K562 (cell line): Measurements from ENCODE around the gene SON. TPM values are rescaled to one million over a fixed set of nuclear protein-coding genes. Genes with fewer than 3 reads are reported as not detected.
A peak's percentile ranks its signal among the peaks of the same experiment; 100 is the strongest.

ENCODE experiments used
- BMI1 ChIP-seq: fragments of 150-350 bp; IDR thresholded peaks from 2 replicates; pipeline ENCODE4 v1.6.1; 2014; ENCODE audit warnings: low read length
- BRD4 ChIP-seq: fragments of 200-600 bp; sonication (generic); IDR thresholded peaks from 2 replicates; pipeline ENCODE4 v1.6.1; 2017; ENCODE audit warnings: inconsistent platforms
- CSDE1 ChIP-seq, 2 experiments: fragments of 450-650 bp; IDR thresholded peaks; 2 replicates each; pipeline ENCODE4 v1.6.1; 2016; ENCODE audit warnings: mild to moderate bottlenecking in 1 of 2
- EGR1 ChIP-seq: fragments of 450-650 bp; conservative IDR thresholded peaks from 2 replicates; pipeline ENCODE4 v1.6.1; 2017; ENCODE audit warnings: mild to moderate bottlenecking
- MTA2 ChIP-seq: fragments of 450-650 bp; IDR thresholded peaks from 2 replicates; pipeline ENCODE4 v1.6.1; 2016; ENCODE audit warnings: low read depth
- RAD51 ChIP-seq: fragments of 450-650 bp; IDR thresholded peaks from 2 replicates; pipeline ENCODE4 v1.7.1; 2016; ENCODE audit warnings: low read depth, mild to moderate bottlenecking, borderline replicate concordance
- ZNF764 ChIP-seq: fragments of 250-450 bp; sonication (Bioruptor Pico); IDR thresholded peaks from 2 replicates; pipeline ENCODE4 v1.4.0; 2020; ENCODE audit warnings: low read depth, mild to moderate bottlenecking, moderate library complexity
- polyA plus RNA-seq, 8 experiments: library from polyadenylated mRNA; depleted of rRNA in 4 of 8; stranded (reverse) in 5 of 8; unstranded in 3 of 8; fragments of >200 nt; fragmentation: Nextera tagmentation in 2 of 8; fragmentation: Illumina TruSeq in 1 of 8; extraction: Ambion mirVana in 2 of 8; extraction: Trizol in 1 of 8; gene quantifications; 2 replicates each; pipeline versions ENCODE4 v1.2.1 to v1.2.3, GENCODE V29; 2011 to 2014; ENCODE audit warnings: inconsistent platforms in 1 of 8, missing spikeins in 1 of 8
- total RNA-seq, 7 experiments: library from RNA; depleted of rRNA in 6 of 7; stranded (reverse); fragments of >200 nt in 6 of 7; fragmentation: Illumina TruSeq in 2 of 7; extraction: Trizol in 2 of 7; gene quantifications; 2 replicates each; pipeline versions ENCODE4 v1.2.1 to v1.2.3, GENCODE V29; 2011 to 2021; ENCODE audit warnings: low replicate concordance in 1 of 7
- TF ChIP-seq, protein P1 (sequence below), 2 experiments: fragments of 450-650 bp; IDR thresholded peaks; 2 replicates each; pipeline ENCODE4 v1.6.1; 2016
- TF ChIP-seq, protein P2 (sequence below): IDR thresholded peaks from 3 replicates; pipeline ENCODE4 v1.6.1; 2011; ENCODE audit warnings: borderline replicate concordance, mild to moderate bottlenecking; ENCODE audit not compliant: insufficient read length, insufficient read depth
- TF ChIP-seq, protein P3 (sequence below), 2 experiments: fragments of 450-650 bp in 1 of 2; sonication (generic) in 1 of 2; formaldehyde crosslinking in 1 of 2; IDR thresholded peaks; 2 replicates each; pipeline versions ENCODE4 v1.7.1 to v1.9.0; 2016 to 2022; ENCODE audit warnings: inconsistent platforms in 1 of 2, mild to moderate bottlenecking in 1 of 2, missing genetic modification reagents in 1 of 2
- TF ChIP-seq, protein P4 (sequence below): sonication (generic); formaldehyde crosslinking; IDR thresholded peaks from 2 replicates; pipeline ENCODE4 v1.5.0; 2020; ENCODE audit warnings: missing genetic modification reagents
- TF ChIP-seq, protein P5 (sequence below): fragments of 450-650 bp; formaldehyde crosslinking; IDR thresholded peaks from 2 replicates; pipeline ENCODE4 v1.4.0; 2020; ENCODE audit warnings: mild to moderate bottlenecking, moderate library complexity

Gene SON
- total and polyA plus RNA-seq, 9 of the 15 experiments (the other 6 are each of a cell fraction or from before 2014, with no cell fraction given), result 105 to 742 (median 187) TPM

DNA sequence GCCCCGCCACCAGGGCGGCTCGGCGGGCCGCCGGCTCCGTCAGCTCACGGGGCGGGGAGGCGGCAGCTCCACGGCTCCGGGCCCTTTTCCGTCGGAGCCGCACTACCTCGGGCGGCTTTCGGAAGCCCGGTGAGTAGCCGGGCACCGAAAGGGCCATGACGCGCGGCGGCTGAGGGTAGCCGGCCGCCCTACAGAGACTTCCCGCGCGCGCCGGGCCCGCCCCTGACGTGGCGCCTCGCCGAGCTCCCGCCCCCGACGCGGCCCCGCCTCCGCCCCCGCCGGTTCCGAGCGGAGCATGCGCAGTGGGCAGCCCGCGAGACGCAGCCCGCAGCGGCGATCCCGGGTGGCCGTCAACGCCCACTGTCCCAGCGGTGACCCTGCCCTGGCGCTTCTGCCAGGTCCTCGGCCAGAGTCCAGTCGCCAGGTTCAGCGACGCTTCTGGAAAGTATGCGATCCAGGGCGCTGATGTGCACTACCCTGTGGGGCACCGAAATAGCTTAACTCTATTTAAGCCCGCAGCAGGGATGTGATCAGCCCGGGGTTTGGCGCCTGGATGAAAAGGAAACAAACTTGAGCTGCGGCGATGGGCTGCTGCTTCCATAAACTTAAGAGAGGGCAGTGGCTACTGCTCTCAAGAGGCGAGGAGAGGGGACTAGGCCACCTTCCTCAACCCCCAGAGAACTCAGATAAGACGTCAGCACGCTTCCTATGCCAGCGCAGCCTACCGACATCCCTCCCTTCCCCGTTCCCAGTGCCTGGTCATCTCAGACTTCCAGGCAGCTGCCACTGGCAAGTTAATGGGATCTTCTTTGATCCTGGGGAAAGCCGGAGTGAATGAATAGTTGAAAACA, 45.9 kb downstream of the SON start, which contains the start of gene DONSON (continued):
- no peak for TF ChIP-seq RAD51
- TF ChIP-seq EGR1, result peak; percentile 80
- TF ChIP-seq, protein P1, sequence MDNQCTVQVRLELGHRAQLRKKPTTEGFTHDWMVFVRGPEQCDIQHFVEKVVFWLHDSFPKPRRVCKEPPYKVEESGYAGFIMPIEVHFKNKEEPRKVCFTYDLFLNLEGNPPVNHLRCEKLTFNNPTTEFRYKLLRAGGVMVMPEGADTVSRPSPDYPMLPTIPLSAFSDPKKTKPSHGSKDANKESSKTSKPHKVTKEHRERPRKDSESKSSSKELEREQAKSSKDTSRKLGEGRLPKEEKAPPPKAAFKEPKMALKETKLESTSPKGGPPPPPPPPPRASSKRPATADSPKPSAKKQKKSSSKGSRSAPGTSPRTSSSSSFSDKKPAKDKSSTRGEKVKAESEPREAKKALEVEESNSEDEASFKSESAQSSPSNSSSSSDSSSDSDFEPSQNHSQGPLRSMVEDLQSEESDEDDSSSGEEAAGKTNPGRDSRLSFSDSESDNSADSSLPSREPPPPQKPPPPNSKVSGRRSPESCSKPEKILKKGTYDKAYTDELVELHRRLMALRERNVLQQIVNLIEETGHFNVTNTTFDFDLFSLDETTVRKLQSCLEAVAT (IDR thresholded peaks at IDR 0.05), result no peak
- TF ChIP-seq, protein P2, sequence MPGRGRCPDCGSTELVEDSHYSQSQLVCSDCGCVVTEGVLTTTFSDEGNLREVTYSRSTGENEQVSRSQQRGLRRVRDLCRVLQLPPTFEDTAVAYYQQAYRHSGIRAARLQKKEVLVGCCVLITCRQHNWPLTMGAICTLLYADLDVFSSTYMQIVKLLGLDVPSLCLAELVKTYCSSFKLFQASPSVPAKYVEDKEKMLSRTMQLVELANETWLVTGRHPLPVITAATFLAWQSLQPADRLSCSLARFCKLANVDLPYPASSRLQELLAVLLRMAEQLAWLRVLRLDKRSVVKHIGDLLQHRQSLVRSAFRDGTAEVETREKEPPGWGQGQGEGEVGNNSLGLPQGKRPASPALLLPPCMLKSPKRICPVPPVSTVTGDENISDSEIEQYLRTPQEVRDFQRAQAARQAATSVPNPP, result no peak
- TF ChIP-seq, protein P3, sequence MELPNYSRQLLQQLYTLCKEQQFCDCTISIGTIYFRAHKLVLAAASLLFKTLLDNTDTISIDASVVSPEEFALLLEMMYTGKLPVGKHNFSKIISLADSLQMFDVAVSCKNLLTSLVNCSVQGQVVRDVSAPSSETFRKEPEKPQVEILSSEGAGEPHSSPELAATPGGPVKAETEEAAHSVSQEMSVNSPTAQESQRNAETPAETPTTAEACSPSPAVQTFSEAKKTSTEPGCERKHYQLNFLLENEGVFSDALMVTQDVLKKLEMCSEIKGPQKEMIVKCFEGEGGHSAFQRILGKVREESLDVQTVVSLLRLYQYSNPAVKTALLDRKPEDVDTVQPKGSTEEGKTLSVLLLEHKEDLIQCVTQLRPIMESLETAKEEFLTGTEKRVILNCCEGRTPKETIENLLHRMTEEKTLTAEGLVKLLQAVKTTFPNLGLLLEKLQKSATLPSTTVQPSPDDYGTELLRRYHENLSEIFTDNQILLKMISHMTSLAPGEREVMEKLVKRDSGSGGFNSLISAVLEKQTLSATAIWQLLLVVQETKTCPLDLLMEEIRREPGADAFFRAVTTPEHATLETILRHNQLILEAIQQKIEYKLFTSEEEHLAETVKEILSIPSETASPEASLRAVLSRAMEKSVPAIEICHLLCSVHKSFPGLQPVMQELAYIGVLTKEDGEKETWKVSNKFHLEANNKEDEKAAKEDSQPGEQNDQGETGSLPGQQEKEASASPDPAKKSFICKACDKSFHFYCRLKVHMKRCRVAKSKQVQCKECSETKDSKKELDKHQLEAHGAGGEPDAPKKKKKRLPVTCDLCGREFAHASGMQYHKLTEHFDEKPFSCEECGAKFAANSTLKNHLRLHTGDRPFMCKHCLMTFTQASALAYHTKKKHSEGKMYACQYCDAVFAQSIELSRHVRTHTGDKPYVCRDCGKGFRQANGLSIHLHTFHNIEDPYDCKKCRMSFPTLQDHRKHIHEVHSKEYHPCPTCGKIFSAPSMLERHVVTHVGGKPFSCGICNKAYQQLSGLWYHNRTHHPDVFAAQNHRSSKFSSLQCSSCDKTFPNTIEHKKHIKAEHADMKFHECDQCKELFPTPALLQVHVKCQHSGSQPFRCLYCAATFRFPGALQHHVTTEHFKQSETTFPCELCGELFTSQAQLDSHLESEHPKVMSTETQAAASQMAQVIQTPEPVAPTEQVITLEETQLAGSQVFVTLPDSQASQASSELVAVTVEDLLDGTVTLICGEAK (IDR thresholded peaks at IDR 0.05), result peak; percentile 32; the same call in 1 of the 2 replicates
- TF ChIP-seq, protein P3 (CRISPR knock-in tag; IDR thresholded peaks at IDR 0.05), result no peak
- TF ChIP-seq, protein P4, sequence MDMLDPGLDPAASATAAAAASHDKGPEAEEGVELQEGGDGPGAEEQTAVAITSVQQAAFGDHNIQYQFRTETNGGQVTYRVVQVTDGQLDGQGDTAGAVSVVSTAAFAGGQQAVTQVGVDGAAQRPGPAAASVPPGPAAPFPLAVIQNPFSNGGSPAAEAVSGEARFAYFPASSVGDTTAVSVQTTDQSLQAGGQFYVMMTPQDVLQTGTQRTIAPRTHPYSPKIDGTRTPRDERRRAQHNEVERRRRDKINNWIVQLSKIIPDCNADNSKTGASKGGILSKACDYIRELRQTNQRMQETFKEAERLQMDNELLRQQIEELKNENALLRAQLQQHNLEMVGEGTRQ, result no peak
- TF ChIP-seq CSDE1 (IDR thresholded peaks at IDR 0.05), result no peak
- TF ChIP-seq BRD4, result no peak
- no peak for TF ChIP-seq ZNF764 (CRISPR knock-in tag)
- no peak for TF ChIP-seq MTA2
- no peak for TF ChIP-seq BMI1
- TF ChIP-seq, protein P5, sequence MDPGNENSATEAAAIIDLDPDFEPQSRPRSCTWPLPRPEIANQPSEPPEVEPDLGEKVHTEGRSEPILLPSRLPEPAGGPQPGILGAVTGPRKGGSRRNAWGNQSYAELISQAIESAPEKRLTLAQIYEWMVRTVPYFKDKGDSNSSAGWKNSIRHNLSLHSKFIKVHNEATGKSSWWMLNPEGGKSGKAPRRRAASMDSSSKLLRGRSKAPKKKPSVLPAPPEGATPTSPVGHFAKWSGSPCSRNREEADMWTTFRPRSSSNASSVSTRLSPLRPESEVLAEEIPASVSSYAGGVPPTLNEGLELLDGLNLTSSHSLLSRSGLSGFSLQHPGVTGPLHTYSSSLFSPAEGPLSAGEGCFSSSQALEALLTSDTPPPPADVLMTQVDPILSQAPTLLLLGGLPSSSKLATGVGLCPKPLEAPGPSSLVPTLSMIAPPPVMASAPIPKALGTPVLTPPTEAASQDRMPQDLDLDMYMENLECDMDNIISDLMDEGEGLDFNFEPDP (CRISPR knock-in tag), result no peak
